ENCODE measurements around the gene EGFL7.

- TF ChIP-seq FOXA1 (IDR thresholded peaks at IDR 0.05) (no peak), SP1 (IDR thresholded peaks at IDR 0.05) (no peak), ARNT (IDR thresholded peaks at IDR 0.05) (no peak), SUZ12 (IDR thresholded peaks at IDR 0.05) (no peak), FOXK2 (IDR thresholded peaks at IDR 0.05) (no peak), FOXM1 (IDR thresholded peaks at IDR 0.05; ENCODE audit: borderline replicate concordance) (no peak), BHLHE40 (IDR thresholded peaks at IDR 0.05; ENCODE audit: borderline replicate concordance) (no peak), L3MBTL2 (conservative IDR thresholded peaks at IDR 0.05) (no peak), LEF1 (IDR thresholded peaks at IDR 0.05; ENCODE audit: borderline replicate concordance) (no peak), HDGF (IDR thresholded peaks at IDR 0.05; ENCODE audit: borderline replicate concordance) (no peak), ELF4 (IDR thresholded peaks at IDR 0.05) (no peak), TARDBP (IDR thresholded peaks at IDR 0.05) (no peak)
- TF ChIP-seq, protein P1, sequence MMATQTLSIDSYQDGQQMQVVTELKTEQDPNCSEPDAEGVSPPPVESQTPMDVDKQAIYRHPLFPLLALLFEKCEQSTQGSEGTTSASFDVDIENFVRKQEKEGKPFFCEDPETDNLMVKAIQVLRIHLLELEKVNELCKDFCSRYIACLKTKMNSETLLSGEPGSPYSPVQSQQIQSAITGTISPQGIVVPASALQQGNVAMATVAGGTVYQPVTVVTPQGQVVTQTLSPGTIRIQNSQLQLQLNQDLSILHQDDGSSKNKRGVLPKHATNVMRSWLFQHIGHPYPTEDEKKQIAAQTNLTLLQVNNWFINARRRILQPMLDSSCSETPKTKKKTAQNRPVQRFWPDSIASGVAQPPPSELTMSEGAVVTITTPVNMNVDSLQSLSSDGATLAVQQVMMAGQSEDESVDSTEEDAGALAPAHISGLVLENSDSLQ (IDR thresholded peaks at IDR 0.05), result no peak
Measured at GRCh38 chr9:136667214-136667939, 4.7 kb downstream of the EGFL7 start.

All from HEK293T (cell line).